IMR-90 (cell line): ENCODE measurements around the gene TNKS1BP1. TPM values are rescaled to one million over a fixed set of nuclear protein-coding genes. Genes with fewer than 3 reads are reported as not detected.

ENCODE experiments used
- ATAC-seq: fragments of 200-7000 bp; cut with Tn5 transposase; 2 replicates; pipeline ENCODE4 v1.9.1; 2020; ENCODE audit warnings: low read depth, mild to moderate bottlenecking, moderate library complexity
- BruUV-seq: library from RNA; stranded (reverse); fragments of 400-500 nt; replicated peaks from 2 replicates; lab custom pipeline; 2021; lab: Mats Ljungman, UMichigan
- CTCF ChIA-PET: fragments of 300-600 bp; formaldehyde crosslinking; extraction: SDS; loops from one replicate; lab custom pipeline; 2021; ENCODE audit warnings: antibody characterized with exemption; lab: Yijun Ruan, JAX
- POLR2A ChIA-PET: fragments of 300-600 bp; sonication (Branson Sonifier 250); formaldehyde crosslinking; loops from one replicate; lab custom pipeline; 2022; ENCODE audit warnings: antibody characterized with exemption; ENCODE audit not compliant: unreplicated experiment; lab: Charles Lee
- DNase-seq: peaks from one replicate; pipeline ENCODE4 v3.0.0; 2013
- H2AFZ ChIP-seq: replicated peaks from 2 replicates; pipeline ENCODE3; 2013; ENCODE audit warnings: low read length, mild to moderate bottlenecking; ENCODE audit not compliant: poor library complexity
- H2AK5ac ChIP-seq: 2 replicates; pipeline ENCODE4 v1.6.1; 2013; ENCODE audit warnings: low read depth, low read length, inconsistent platforms
- H2AK9ac ChIP-seq: replicated peaks from 2 replicates; pipeline ENCODE3; 2013; ENCODE audit warnings: mild to moderate bottlenecking, low read depth, low read length, moderate library complexity; ENCODE audit not compliant: poor library complexity
- H2BK120ac ChIP-seq: 2 replicates; pipeline ENCODE4 v1.6.1; 2013; ENCODE audit warnings: low read depth, low read length, inconsistent platforms
- H2BK15ac ChIP-seq: 3 replicates; pipeline ENCODE4 v1.6.1; 2013; ENCODE audit warnings: low read depth, low read length, inconsistent platforms
- H2BK20ac ChIP-seq: 2 replicates; pipeline ENCODE4 v1.6.1; 2013; ENCODE audit warnings: low read depth, mild to moderate bottlenecking, inconsistent platforms, low read length, moderate library complexity
- H2BK5ac ChIP-seq: 2 replicates; pipeline ENCODE4 v1.6.1; 2013; ENCODE audit warnings: mild to moderate bottlenecking, low read depth, low read length, inconsistent platforms; ENCODE audit not compliant: poor library complexity, severe bottlenecking
- H3K14ac ChIP-seq: replicated peaks from 2 replicates; pipeline ENCODE4 v1.6.1; 2013; ENCODE audit warnings: low read depth, low read length, inconsistent platforms
- H3K18ac ChIP-seq: 2 replicates; pipeline ENCODE4 v1.6.1; 2013; ENCODE audit warnings: low read depth, low read length, control low read depth
- H3K23ac ChIP-seq: 2 replicates; pipeline ENCODE4 v1.6.1; 2013; ENCODE audit warnings: low read depth, low read length, inconsistent platforms
- H3K27ac ChIP-seq: 2 replicates; pipeline ENCODE4 v1.5.1; 2013; ENCODE audit warnings: mild to moderate bottlenecking, control low read depth, low read length; ENCODE audit not compliant: insufficient read depth
- H3K27me3 ChIP-seq: 2 replicates; pipeline ENCODE4 v1.6.1; 2013; ENCODE audit warnings: low read length; ENCODE audit not compliant: control insufficient read depth, insufficient read depth
- H3K36me3 ChIP-seq: 2 replicates; pipeline ENCODE4 v1.6.1; 2013; ENCODE audit warnings: low read length, mixed read lengths; ENCODE audit not compliant: control insufficient read depth, insufficient read depth
- H3K4ac ChIP-seq: 2 replicates; pipeline ENCODE4 v1.6.1; 2013; ENCODE audit warnings: low read depth, low read length, inconsistent platforms
- H3K4me1 ChIP-seq: 2 replicates; pipeline ENCODE4 v1.6.1; 2013; ENCODE audit warnings: low read length, mixed read lengths; ENCODE audit not compliant: control insufficient read depth, insufficient read depth
- H3K4me2 ChIP-seq: 2 replicates; pipeline ENCODE4 v1.6.1; 2013; ENCODE audit warnings: low read depth, mild to moderate bottlenecking, control low read depth, low read length, moderate library complexity
- H3K4me3 ChIP-seq: 2 replicates; pipeline ENCODE4 v1.5.1; 2013; ENCODE audit warnings: low read depth, mild to moderate bottlenecking, control low read depth, low read length, moderate library complexity; ENCODE audit not compliant: insufficient read depth
- H3K56ac ChIP-seq: 2 replicates; pipeline ENCODE4 v1.6.1; 2013; ENCODE audit warnings: low read length, inconsistent platforms; ENCODE audit not compliant: insufficient read depth; ENCODE audit errors: extremely low read depth
- H3K79me1 ChIP-seq, 2 experiments: 2 replicates each; pipeline ENCODE4 v1.6.1; 2013; ENCODE audit warnings: low read length in 2 of 2, inconsistent platforms in 1 of 2, low read depth in 1 of 2
- H3K9ac ChIP-seq: 2 replicates; pipeline ENCODE4 v1.6.1; 2013; ENCODE audit warnings: low read depth, low read length, control low read depth
- H3K9me1 ChIP-seq: 2 replicates; pipeline ENCODE4 v1.6.1; 2013; ENCODE audit warnings: low read length, inconsistent platforms; ENCODE audit not compliant: insufficient read depth
- H3K9me3 ChIP-seq: 2 replicates; pipeline ENCODE4 v1.6.1; 2013; ENCODE audit warnings: low read length; ENCODE audit not compliant: control insufficient read depth, insufficient read depth
- H4K20me1 ChIP-seq: 2 replicates; pipeline ENCODE4 v1.6.1; 2013; ENCODE audit warnings: low read length, inconsistent platforms; ENCODE audit not compliant: insufficient read depth
- H4K5ac ChIP-seq: 2 replicates; pipeline ENCODE4 v1.6.1; 2013; ENCODE audit warnings: mild to moderate bottlenecking, low read depth, low read length, control low read depth
- H4K8ac ChIP-seq, 2 experiments: 2 replicates each; pipeline ENCODE4 v1.6.1; 2013; ENCODE audit warnings: low read depth in 2 of 2, low read length in 2 of 2, control low read depth in 1 of 2, inconsistent platforms in 1 of 2
- H4K91ac ChIP-seq: 2 replicates; pipeline ENCODE4 v1.6.1; 2013; ENCODE audit warnings: low read depth, low read length, inconsistent platforms; ENCODE audit not compliant: insufficient read depth
- FOS ChIP-seq: fragments of 150-350 bp; IDR thresholded peaks from 2 replicates; pipeline ENCODE4 v1.6.1; 2016; ENCODE audit warnings: low read depth, low read length
- MAZ ChIP-seq: IDR thresholded peaks from 2 replicates; pipeline ENCODE4 v1.6.1; 2012; ENCODE audit warnings: low read depth, mild to moderate bottlenecking, low read length, improper control_type of control experiment, moderate library complexity, borderline replicate concordance
- NFE2L2 ChIP-seq: fragments of 150-350 bp; IDR thresholded peaks from 2 replicates; pipeline ENCODE4 v1.6.1; 2016; ENCODE audit warnings: low read depth, mild to moderate bottlenecking, low read length
- POLR2A ChIP-seq: IDR thresholded peaks from 2 replicates; pipeline ENCODE4 v1.6.1; 2012; ENCODE audit warnings: mild to moderate bottlenecking, low read depth, low read length
- WGBS, 2 experiments: methylation state at CpG; one replicate each; pipeline versions ENCODE4 v1.1.5 to v1.1.7; 2013; ENCODE audit warnings: missing lambda C conversion rate in 2 of 2; ENCODE audit not compliant: insufficient read length in 1 of 2; ENCODE audit errors: extremely low coverage in 2 of 2; 5-methylcytosine and 5-hydroxymethylcytosine counted together
- dilution Hi-C: fragments of 300-500 bp; cut with HindIII; formaldehyde crosslinking; loops from one replicate; pipeline ENCODE4 v1.14.3; 2018; ENCODE audit warnings: low sequenced_read_pairs; ENCODE audit not compliant: unreplicated experiment
- in situ Hi-C: fragments of 300-500 bp; cut with MboI; formaldehyde crosslinking; loops from 3 replicates; pipeline ENCODE4 v1.14.3; 2019; ENCODE audit warnings: low sequenced_read_pairs, inconsistent platforms, mixed read lengths
- intact Hi-C: fragments of 100-400 bp; cut with micrococcal nuclease; formaldehyde crosslinking; loops from 2 replicates; pipeline ENCODE4 v1.10.0; 2022
- polyA plus RNA-seq, 3 experiments: library from polyadenylated mRNA; depleted of rRNA; stranded (reverse); fragments of >200 nt; gene quantifications; 2 replicates each; pipeline ENCODE4 v1.2.3, GENCODE V29; 2012; ENCODE audit warnings: low replicate concordance in 1 of 3
- total RNA-seq: library from RNA; depleted of rRNA; stranded (reverse); fragments of >200 nt; gene quantifications from 2 replicates; pipeline ENCODE4 v1.2.3, GENCODE V29; 2012
- TF ChIP-seq, protein P1 (sequence below): conservative IDR thresholded peaks from 2 replicates; pipeline ENCODE4 v1.5.1; 2012; ENCODE audit warnings: mild to moderate bottlenecking, low read depth, low read length, improper control_type of control experiment

Gene TNKS1BP1
- total and polyA plus RNA-seq, 2 of the 4 experiments (the other 2 are of a cell fraction): 31.7 to 71.4 TPM

DNA sequence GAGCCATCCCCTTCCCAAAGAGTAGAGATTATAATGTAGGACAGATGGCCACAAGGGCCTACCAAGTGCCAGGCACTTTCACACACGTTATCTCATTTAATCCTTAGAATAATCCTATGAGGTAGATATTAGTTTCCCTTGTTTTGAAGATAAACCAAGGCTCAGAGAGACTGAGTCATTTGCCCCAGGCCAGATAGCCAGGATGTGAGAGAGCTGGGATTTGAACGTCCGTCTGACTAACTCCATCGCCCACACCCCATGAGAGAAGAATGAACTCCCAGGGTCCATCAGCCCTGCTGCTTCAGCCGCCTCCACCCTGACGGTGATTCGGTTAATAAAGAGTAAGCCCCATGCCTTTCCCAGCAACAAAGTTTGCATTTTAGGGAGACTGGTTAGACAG lies 45.5 kb upstream of the TNKS1BP1 start:
- no peak overlapping the region for H4K8ac ChIP-seq
- H3K14ac ChIP-seq: no peak overlapping the region
- no peak overlapping the region for H2BK15ac ChIP-seq
- no peak overlapping the region for H3K27ac ChIP-seq
- WGBS, 2 experiments: no CpG with 5 or more reads among the region's 7 CpGs
- no peak overlapping the region for H2BK20ac ChIP-seq
- no peaks in the 10 kb centered on the region for H3K36me3 ChIP-seq
- peak overlapping the region; percentile 29 for H2BK5ac ChIP-seq
- H3K18ac ChIP-seq: no peak overlapping the region
- H3K4me2 ChIP-seq: no peak overlapping the region
- H3K9ac ChIP-seq: no peak overlapping the region
- no peak overlapping the region for H3K4me3 ChIP-seq
- no peaks in the 10 kb centered on the region for H4K20me1 ChIP-seq
- no peaks in the 10 kb centered on the region for H3K4me1 ChIP-seq
- H2AK5ac ChIP-seq: no peak overlapping the region
- ChIA-PET CTCF (no interaction called here), POLR2A (no interaction called here)
- intact Hi-C loops (no loop called here), dilution Hi-C loops (no loop called here), in situ Hi-C loops (loop anchor here (25.0 kb wide), 1 partner anchor 533 kb away; no protein-coding TSS in a partner anchor)
- peaks cover 29% of the 10 kb centered on the region for H3K27me3 ChIP-seq
- no peaks in the 10 kb centered on the region for H3K79me1 ChIP-seq
- no peak overlapping the region for H2AFZ ChIP-seq
- H2BK120ac ChIP-seq: no peak overlapping the region
- no peaks in the 10 kb centered on the region for H3K9me1 ChIP-seq
- TF ChIP-seq MAZ (no peak), NFE2L2 (no peak), POLR2A (no peak), FOS (0 out of 2 replicates have a peak, but pooled peaks have one; percentile 4)
- TF ChIP-seq, protein P1, sequence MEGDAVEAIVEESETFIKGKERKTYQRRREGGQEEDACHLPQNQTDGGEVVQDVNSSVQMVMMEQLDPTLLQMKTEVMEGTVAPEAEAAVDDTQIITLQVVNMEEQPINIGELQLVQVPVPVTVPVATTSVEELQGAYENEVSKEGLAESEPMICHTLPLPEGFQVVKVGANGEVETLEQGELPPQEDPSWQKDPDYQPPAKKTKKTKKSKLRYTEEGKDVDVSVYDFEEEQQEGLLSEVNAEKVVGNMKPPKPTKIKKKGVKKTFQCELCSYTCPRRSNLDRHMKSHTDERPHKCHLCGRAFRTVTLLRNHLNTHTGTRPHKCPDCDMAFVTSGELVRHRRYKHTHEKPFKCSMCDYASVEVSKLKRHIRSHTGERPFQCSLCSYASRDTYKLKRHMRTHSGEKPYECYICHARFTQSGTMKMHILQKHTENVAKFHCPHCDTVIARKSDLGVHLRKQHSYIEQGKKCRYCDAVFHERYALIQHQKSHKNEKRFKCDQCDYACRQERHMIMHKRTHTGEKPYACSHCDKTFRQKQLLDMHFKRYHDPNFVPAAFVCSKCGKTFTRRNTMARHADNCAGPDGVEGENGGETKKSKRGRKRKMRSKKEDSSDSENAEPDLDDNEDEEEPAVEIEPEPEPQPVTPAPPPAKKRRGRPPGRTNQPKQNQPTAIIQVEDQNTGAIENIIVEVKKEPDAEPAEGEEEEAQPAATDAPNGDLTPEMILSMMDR: no peak
- BruUV-seq: no TSS peak
- H3K9me3 ChIP-seq: no peaks in the 10 kb centered on the region
- peak overlapping the region; percentile 81 for H2AK9ac ChIP-seq
- DNase-seq (peak; percentile 73), ATAC-seq (peak; percentile 62)
- H3K23ac ChIP-seq: no peak overlapping the region
- no peak overlapping the region for H4K91ac ChIP-seq
- H3K4ac ChIP-seq: no peak overlapping the region
- no peak overlapping the region for H4K5ac ChIP-seq
- no peak overlapping the region for H3K56ac ChIP-seq
